Measurements from ENCODE around the gene PIH1D2. TPM values are rescaled to one million over a fixed set of nuclear protein-coding genes. Genes with fewer than 3 reads are reported as not detected.
"Not testable (repeated sequence)": the region's sequence is repeated elsewhere in the genome, so short reads cannot be mapped to it uniquely, and the experiment has no call there.

PIH1D2 gene
- polyA plus RNA-seq, 1 donor: 12.6 TPM

DNA sequence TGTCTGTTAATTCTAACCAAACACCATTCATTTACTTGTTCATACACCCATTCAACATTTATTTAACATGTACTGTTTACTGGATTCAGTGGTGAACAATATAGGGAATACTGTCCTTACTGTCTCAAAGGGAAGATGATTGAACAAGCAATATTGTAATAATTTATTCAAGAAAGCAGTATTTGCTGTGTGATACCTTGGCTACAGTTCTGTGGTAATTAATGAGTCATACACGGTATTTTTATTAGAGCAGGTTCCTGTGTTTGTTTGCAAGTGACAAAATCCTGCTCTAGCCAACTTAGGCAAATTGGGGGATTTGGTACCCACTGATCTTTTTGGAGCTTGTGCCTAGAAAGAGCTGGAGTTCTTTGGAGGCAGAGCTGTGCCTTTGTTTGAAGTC lies 15.7 kb downstream of the PIH1D2 start:
- DNase-seq: no peak

DNA sequence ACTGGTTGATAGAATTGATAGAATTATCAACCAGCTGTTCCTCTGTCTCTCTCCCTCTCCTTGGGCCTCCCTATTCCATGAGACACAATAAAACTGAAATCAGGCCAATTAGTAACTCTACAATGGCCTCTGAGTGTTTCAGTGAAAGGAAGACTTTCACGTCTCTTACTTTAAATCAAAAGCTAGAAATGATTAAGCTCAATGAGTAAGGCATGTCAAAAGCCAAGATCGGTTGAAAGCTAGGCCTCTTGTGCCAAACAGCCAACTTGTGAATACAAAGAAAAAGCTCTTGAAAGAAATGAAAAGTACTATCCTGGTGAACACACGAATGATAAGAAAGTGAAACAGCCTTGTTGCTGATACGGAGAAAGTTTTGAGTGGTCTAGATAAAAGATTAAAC lies 16.6 kb downstream of the PIH1D2 start:
- DNase-seq: no peak

DNA sequence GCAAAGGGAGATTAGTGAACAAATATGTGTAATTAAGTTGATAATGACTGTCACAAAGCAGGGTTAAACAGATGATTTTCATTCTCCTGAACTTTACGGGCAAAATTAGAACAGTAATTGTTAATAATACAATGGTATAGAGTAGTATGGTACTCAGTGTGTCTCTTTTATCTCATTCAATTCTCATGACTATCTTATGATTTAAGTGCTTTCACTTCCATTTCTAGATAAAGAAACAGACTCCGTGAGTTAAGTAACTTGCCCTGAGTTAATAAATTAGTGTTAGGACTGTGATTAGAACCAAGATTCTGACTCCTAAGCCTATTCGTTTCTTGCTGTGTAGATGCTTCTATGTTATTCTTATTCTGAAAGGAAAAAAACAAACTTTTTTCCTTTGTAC lies 22.0 kb downstream of the PIH1D2 start:
- no peak for DNase-seq

DNA sequence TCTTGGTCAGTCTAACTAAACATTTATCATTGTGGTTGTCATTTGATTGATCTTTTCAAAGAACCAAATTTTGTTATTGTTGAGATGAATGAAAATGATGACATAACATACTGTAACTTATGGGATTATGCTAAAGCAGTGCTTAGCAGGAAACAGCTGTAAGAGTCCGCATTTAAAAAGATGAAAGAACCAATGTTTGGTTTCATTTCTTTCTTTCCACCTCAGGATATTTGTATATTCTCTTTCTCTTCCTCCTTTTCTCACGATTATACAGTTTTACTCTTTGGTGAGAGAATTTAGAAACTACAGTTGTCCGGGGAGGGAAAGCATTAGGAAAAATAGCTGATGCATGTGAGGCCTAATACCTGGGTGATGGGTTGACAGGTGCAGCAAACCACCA lies 23.1 kb downstream of the PIH1D2 start:
- DNase-seq: no peak

DNA sequence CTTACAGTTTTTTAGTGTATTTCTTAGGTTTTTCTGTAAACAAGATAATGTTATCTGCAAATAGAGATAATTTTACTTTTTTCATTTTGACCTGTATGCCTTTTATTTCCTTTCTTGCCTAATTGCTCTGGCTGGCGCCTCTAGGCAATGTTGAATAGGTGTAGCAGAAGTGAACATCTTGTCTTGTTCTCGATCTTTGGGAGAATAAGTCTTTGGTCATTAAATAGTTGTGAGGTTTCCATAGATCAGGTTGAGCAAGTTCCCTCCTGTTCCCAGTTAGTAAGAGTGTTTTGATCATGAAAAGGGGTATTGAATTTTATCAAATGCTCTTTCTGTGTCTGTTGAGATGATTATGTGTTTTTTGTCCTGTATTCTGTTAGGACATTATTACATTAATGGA lies 24.0 kb downstream of the PIH1D2 start:
- DNase-seq: no peak

DNA sequence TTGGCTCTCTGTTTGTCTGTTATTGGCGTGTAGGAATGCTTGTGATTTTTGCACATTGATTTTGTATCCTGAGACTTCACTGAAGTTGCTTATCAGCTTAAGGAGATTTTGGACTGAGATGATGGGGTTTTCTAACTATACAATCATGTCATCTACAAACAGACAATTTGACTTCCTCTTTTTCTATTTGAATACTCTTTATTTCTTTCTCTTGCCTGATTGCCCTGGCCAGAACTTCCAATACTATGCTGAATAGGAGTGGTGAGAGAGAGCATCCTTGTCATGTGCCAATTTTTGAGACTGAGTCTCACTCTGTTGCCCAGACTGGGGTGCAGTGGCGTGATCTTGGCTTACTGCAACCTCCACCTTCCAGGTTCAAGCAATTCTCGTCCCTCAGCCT lies 25.6 kb downstream of the PIH1D2 start:
- not testable (repeated sequence) for DNase-seq

DNA sequence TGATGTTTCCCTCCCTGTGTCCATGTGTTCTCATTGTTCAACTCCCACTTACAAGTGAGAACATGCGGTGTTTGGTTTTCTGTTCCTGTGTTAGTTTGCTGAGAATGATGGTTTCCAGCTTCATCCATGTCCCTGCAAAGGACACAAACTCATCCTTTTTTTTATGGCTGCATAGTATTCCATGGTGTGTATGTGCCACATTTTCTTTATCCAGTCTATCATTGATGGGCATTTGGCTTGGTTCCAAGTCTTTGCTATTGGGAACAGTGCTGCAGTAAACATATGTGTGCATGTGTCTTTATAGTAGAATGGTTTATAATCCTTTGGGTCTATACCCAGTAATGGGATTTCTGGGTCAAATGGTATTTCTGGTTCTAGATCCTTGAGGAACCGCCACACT lies 27.2 kb downstream of the PIH1D2 start:
- not testable (repeated sequence) for DNase-seq

DNA sequence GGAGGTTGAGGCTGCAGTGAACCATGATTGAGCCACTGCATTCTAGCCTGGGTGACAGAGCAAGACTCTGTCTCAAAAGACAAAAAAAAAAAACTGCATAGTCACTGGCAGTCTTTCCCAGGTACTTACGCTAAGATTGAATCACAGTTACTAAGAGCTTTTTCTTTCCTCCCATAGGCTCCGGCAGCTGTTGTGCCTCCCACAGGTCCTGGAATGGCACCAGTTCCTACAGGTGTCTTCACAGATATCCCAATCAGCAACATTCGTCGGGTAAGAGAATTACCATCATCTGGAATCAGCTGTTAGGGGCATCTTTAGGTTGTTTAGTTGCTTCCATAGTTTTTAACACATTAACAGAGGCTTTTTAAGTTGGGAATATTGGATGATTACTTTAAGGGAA lies 28.9 kb downstream of the PIH1D2 start:
- DNase-seq: no peak

DNA sequence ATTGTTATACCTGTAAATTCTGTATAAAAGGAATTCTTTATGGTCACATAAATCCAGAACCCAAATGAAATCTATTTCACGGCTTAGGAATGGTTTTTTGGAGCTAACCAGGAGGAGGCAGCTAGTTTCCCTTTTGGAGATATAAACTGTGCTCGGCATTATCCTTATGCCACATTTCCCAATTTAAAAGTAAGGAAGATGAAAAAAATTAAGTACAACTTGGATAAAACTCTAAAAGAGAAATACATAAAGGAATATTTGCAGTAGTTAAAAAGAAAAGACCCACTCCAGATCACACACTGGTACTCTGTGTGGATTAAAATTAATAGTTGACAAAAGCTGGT lies 30.9 kb downstream of the PIH1D2 start:
- DNase-seq: no peak

DNA sequence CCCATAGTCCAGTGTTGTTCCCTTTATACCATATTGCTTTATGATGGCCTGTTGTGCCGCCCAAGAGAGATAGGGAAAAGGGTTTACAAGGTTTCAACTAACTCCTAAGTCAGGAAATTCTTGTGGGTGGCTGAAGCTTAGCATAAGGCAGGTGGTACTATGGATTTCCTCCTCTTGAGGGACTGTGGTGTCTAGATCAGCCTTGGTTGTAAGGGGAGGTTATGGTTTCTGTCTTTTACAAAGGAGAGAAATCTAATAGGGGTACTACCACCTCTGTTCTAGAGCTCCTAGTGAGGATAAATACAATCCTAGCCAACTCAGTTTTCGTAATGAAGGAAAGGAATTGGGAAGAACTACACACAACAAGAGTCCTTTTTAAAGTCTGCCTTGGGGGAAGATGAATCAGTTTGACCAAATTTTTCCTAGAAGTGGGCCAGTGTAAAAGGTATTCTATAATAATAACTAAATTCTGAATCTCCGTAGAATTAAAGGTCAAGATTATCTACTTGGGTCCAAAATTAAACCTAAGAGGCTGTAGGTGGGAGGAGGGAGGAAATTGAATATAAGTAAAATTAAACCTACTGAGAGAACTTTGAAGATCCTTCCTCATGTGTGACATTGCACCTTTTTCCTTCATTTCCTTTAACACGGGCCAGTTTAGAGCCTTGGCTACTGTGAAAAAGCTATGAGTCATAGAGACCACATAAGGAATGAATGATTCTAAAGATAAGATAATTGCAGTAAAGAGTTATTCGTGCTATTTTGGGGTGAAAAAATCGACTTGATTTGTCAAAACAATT lies 31.5 kb downstream of the PIH1D2 start:
- DNase-seq: no peak

DNA sequence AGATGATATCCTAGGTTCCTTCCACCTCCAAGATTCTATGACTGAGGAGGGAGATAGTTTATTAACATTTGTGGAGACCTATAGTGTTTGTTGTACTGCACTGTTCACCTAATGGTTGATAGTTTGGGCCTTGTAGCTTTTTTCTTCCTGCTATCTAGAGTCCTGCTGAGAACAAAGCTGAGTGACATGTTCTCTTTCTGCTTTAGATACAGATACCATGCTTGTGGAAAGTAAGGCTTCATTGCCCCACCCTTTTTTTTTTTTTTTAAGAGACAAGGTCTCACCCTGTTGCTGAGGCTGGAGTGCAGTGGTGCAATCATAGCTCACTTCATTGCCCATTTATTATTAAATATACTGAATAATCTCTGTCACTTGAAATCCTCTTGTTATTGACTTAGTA lies 36.3 kb downstream of the PIH1D2 start:
- no peak for DNase-seq

DNA sequence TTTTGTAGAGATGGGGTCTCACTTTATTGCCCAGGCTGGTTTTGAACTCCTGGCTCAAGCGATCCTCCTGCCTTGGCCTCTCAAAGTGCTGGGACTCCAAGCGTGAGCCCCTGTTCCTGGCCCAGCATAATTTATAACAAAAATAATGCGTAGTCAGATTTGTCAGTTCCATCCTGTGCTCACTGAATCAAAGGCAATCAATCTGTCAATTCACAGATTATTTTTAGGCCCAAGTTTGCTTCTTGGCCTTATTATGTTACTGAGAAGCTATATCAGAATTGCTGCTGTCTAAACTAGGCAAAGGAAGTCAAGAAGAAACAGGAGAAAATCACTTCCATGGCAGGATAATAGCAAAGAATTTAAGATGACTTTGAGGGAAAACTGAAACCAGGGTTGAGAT lies 39.9 kb downstream of the PIH1D2 start:
- no peak for DNase-seq

DNA sequence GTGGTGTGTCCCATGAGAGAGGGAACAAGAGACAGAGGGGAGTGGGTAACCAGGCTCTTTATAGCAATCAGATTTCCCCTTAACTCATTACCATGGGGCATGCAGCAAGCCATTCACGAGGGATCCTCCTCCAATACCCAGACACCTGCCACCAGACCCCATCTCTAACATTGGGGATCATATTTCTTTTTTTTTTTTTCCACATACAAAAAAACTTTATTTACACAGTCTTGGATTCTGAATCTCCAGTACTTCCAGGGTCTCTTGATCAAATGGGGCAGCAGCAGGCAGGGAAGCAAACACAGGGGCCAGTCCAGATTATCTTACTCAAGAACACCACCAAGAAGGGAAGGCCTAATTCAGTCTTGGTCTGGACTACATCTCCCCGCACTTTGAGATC lies 44.4 kb downstream of the PIH1D2 start:
- no peak for DNase-seq

DNA sequence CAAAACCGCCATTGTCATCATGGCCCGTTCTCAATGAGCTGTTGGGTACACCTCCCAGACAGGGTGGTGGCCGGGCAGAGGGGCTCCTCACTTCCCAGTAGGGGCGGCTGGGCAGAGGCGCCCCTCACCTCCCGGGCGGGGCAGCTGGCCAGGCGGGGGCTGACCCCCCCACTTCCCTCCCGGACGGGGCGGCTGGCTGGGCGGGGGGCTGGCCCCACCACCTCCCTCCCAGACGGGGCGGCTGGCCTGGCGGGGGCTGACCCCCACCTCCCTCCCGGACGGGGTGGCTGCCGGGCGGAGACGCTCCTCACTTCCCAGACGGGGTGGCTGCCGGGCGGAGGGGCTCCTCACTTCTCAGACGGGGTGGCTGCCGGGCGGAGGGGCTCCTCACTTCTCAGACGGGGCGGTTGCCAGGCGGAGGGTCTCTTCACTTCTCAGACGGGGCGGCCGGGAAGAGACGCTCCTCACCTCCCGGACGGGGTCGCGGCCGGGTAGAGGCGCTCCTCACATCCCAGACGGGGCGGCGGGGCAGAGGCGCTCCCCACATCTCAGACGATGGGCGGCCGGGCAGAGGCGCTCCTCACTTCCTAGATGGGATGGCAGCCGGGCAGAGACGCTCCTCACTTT lies 46.9 kb downstream of the PIH1D2 start:
- DNase-seq: not testable (repeated sequence)

DNA sequence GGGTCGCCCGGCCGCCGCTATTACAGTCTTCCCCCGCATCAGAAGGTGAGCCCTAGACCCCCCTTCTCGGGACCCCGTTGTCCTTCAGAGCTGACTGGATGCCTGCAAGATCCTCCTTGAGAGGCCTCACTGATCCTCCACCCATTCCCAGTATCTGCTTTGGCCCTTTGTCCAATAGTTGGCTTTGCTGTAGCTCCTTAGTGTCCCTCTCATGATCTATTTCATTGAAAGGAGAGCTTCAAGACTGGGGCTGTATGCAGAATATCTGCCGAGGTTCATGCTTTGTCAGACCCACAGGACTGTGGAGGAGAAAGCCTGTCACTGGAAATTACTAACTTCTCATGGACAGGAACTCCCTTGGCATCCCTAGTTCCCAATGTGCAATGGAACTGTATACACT lies 48.1 kb downstream of the PIH1D2 start:
- peak; percentile 13 for DNase-seq

DNA sequence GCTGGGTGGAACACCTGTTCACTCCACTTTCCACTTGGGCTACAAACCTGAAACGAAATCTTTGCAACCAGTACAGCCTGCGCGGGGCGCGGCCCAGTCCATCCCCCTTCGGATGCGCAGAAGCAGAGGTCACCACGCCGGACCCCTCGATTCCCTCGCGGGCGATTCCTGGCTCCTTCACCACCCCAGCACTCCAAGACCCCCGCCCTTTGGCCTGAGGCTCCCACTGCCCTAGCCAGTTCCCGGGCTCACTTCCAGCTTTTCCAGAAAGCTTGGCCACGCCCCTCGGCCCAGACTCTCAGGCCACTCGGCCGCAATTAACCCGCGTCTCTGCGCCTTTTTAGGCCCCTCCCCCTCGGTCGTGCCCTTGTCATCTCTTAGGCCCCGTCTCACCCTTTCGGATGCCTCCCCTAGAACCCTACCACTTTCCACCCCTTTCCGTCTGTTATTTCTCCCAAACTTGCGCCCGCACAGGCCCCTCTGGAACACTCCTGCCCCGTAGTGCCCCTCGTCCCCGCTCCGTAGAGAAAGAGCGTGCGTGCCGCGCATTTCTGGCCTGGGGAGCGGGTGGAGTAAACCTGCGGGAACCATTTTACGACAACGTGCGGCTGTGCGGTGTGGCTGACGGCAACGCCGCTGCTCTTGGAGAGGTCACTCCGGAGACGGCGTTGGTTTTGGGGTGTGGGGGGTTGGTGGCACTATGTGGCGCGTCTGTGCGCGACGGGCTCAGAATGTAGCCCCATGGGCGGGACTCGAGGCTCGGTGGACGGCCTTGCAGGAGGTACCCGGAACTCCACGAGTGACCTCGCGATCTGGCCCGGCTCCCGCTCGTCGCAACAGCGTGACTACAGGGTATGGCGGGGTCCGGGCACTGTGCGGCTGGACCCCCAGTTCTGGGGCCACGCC lies 48.8 kb downstream of the PIH1D2 start, which contains the start of gene DLAT:
DLAT (plus strand) TSS at position 636 of the 906 bp plus-strand sequence; CDS start at position 701, 65 bp downstream.
- DNase-seq: peak; percentile 90

DNA sequence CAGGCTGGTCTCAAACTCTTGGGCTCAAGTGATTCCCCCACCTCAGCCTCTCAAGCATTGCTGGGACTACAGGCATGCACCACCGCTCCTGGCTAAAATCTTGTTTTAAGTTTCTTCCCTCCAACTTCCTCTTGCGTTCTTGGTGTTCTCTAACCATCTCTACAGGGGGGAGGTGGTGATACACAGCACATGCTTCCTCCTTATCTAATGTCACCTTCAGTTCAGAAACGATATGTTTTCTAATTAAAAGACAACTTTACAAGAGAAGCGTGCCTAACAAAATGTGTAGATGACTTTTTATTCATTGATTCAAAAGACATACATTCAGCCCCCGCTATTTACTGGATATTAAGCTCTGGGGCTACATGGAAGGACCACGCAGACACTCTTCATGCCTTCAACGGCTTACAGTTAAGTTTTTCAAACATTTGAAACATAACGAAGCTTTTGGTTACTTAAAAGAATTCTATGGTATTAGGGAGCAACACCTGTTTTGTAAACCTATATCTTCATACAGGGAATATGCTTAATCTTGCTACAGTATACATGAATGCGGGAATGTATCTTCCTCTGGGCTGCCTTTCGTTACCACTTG lies 49.5 kb downstream of the PIH1D2 start:
- DNase-seq: peak; percentile 5

DNA sequence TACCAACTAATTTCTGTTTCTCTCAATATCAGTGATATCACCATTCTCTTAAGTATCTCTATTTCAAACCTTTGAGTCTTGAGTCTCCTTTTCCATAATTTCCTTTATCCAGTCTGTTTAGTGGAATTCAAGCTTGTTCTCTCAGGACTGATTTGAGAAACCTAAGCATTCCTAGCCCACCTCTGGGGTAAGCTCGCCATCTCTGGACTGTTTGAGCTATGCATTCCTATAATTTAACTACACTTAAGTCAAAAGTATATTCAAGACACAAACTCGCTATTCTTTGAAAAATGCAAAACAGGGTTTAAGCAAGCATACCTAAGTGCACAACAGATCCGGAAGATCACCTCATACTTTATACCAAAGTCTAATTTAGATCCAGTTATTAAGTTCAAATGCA lies 50.7 kb downstream of the PIH1D2 start:
- no peak for DNase-seq

DNA sequence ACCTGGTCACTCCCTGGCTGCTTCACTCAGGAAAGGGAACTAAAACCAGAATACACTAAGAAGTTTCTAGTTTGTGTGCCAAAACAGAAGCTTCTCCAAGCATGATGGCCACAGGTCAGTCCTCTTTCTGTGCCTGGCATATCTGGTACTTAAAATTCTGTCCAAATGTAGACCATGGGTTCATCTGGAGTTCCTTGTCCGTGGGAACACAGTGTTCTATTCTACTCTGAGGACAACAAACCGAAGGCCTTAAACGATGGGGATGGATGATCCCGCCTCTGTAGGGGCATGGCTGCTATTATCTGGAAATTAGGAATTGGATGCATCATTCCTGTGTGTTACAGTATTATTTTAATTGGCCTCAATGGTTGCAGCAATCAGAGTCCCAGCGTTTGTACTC lies 54.8 kb downstream of the PIH1D2 start:
- no peak for DNase-seq

Data from left kidney (tissue), 2 donors.